H1 (cell line): ENCODE data around the gene BAIAP2. TPM values are rescaled to one million over a fixed set of nuclear protein-coding genes. Genes with fewer than 3 reads are reported as not detected.

Experiments
- CTCF ChIA-PET: fragments of 300-600 bp; sonication (Branson Sonifier 250); formaldehyde crosslinking; loops from one replicate; lab custom pipeline; 2021; ENCODE audit not compliant: partially characterized antibody; lab: Charles Lee
- POLR2A ChIA-PET: fragments of 300-600 bp; sonication (Branson Sonifier 250); formaldehyde crosslinking; loops from one replicate; lab custom pipeline; 2021; ENCODE audit warnings: inconsistent platforms; ENCODE audit not compliant: partially characterized antibody; lab: Charles Lee
- DNase-seq, 2 experiments: peaks; one replicate each; pipeline versions ENCODE4 v3.0.0 to v3.0.0-alpha.2; 2010 to 2022; ENCODE audit warnings: low spot score in 2 of 2, low read depth in 1 of 2, mixed read lengths in 1 of 2
- FAIRE-seq: peaks from 2 replicates; lab custom pipeline; 2011; peaks lifted over from hg19 to GRCh38; lab: Jason Lieb, UNC
- H2AFZ ChIP-seq: 2 replicates; pipeline ENCODE4 v1.8.1; 2012; ENCODE audit warnings: low read length, inconsistent platforms
- H2AK5ac ChIP-seq: 2 replicates; pipeline ENCODE4 v1.6.1; 2013; ENCODE audit warnings: low read depth, low read length
- H2BK120ac ChIP-seq: replicated peaks from 2 replicates; pipeline ENCODE3; 2013; ENCODE audit warnings: low read depth, low read length, inconsistent platforms
- H2BK12ac ChIP-seq: 2 replicates; pipeline ENCODE4 v1.6.1; 2013; ENCODE audit warnings: low read depth, low read length
- H2BK15ac ChIP-seq: 2 replicates; pipeline ENCODE4 v1.6.1; 2013; ENCODE audit warnings: low read length
- H2BK20ac ChIP-seq: 2 replicates; pipeline ENCODE4 v1.6.1; 2013; ENCODE audit warnings: low read length
- H2BK5ac ChIP-seq: 2 replicates; pipeline ENCODE4 v1.6.1; 2013; ENCODE audit warnings: low read depth, low read length
- H3K14ac ChIP-seq: 2 replicates; pipeline ENCODE4 v1.6.1; 2013; ENCODE audit warnings: inconsistent platforms; ENCODE audit not compliant: insufficient read length
- H3K18ac ChIP-seq: 2 replicates; pipeline ENCODE4 v1.6.1; 2013; ENCODE audit warnings: low read length; ENCODE audit errors: extremely low read depth
- H3K23ac ChIP-seq: 2 replicates; pipeline ENCODE4 v1.6.1; 2013; ENCODE audit warnings: inconsistent platforms; ENCODE audit not compliant: insufficient read length
- H3K23me2 ChIP-seq: 2 replicates; pipeline ENCODE4 v1.6.1; 2013; ENCODE audit warnings: low read depth, low read length
- H3K27ac ChIP-seq: 2 replicates; pipeline ENCODE4 v1.6.1; 2011; ENCODE audit warnings: low read depth, low read length, inconsistent platforms
- H3K27me3 ChIP-seq, 4 experiments: replicated peaks in 1 of 4; 1 replicate in 1 of 4; 2 replicates in 3 of 4; pipeline versions ENCODE4 v1.6.1 to v1.8.1; 2011 to 2013; ENCODE audit warnings: low read length in 3 of 4, mild to moderate bottlenecking in 3 of 4, inconsistent platforms in 2 of 4, mixed read lengths in 2 of 4, moderate library complexity in 1 of 4; ENCODE audit not compliant: control insufficient read depth in 3 of 4, insufficient read depth in 3 of 4; ENCODE audit errors: extremely low read depth in 1 of 4
- H3K36me3 ChIP-seq, 4 experiments: 2 replicates each; pipeline versions ENCODE4 v1.6.1 to v1.8.1; 2011 to 2013; ENCODE audit warnings: mild to moderate bottlenecking in 4 of 4, low read length in 3 of 4, moderate library complexity in 2 of 4, control low read depth in 1 of 4, inconsistent platforms in 1 of 4; ENCODE audit not compliant: insufficient read depth in 4 of 4, control insufficient read depth in 2 of 4
- H3K4ac ChIP-seq: replicated peaks from 2 replicates; pipeline ENCODE3; 2013; ENCODE audit warnings: low read length, low read depth, mixed read lengths, inconsistent platforms; ENCODE audit not compliant: insufficient read length
- H3K4me1 ChIP-seq, 4 experiments: replicated peaks in 1 of 4; 1 replicate in 1 of 4; 2 replicates in 3 of 4; pipeline versions ENCODE4 v1.6.1 to v1.8.1; 2011 to 2013; ENCODE audit warnings: low read length in 3 of 4, inconsistent platforms in 2 of 4, mixed read lengths in 1 of 4; ENCODE audit not compliant: insufficient read depth in 4 of 4, control insufficient read depth in 3 of 4
- H3K4me2 ChIP-seq, 2 experiments: 2 replicates each; pipeline versions ENCODE4 v1.6.1 to v1.8.1; 2011 to 2013; ENCODE audit warnings: low read depth in 2 of 2, low read length in 2 of 2, control low read depth in 1 of 2, inconsistent platforms in 1 of 2, mild to moderate bottlenecking in 1 of 2; ENCODE audit not compliant: insufficient read depth in 1 of 2
- H3K4me3 ChIP-seq, 4 experiments: fragments of 200-600, 300-600 bp in 1 of 4; sonication (generic), shearing (Covaris generic), sonication (Bioruptor Twin) in 1 of 4; 2 replicates each; pipeline versions ENCODE4 v1.5.1 to v1.8.1; 2011 to 2016; ENCODE audit warnings: low read length in 4 of 4, low read depth in 3 of 4, control low read depth in 2 of 4, inconsistent platforms in 2 of 4, mild to moderate bottlenecking in 2 of 4, mixed read lengths in 1 of 4, moderate library complexity in 1 of 4; ENCODE audit not compliant: insufficient read depth in 2 of 4; ENCODE audit errors: extremely low read depth in 1 of 4
- H3K56ac ChIP-seq: replicated peaks from 2 replicates; pipeline ENCODE3; 2013; ENCODE audit warnings: low read depth, mild to moderate bottlenecking, mixed read lengths, low read length, inconsistent platforms; ENCODE audit not compliant: insufficient read length
- H3K79me1 ChIP-seq: 2 replicates; pipeline ENCODE4 v1.6.1; 2013; ENCODE audit warnings: low read depth, low read length, control low read depth
- H3K79me2 ChIP-seq, 2 experiments: 2 replicates each; pipeline versions ENCODE4 v1.6.1 to v1.8.1; 2012 to 2013; ENCODE audit warnings: low read length in 2 of 2, mild to moderate bottlenecking in 2 of 2, inconsistent platforms in 1 of 2; ENCODE audit not compliant: insufficient read depth in 2 of 2, control insufficient read depth in 1 of 2
- H3K9ac ChIP-seq, 4 experiments: replicated peaks in 1 of 4; 1 replicate in 1 of 4; 2 replicates in 3 of 4; pipeline versions ENCODE4 v1.6.1 to v1.8.1; 2011 to 2013; ENCODE audit warnings: low read depth in 3 of 4, low read length in 3 of 4, control low read depth in 2 of 4, mild to moderate bottlenecking in 2 of 4, moderate library complexity in 2 of 4, inconsistent platforms in 1 of 4; ENCODE audit errors: extremely low read depth in 1 of 4
- H3K9me3 ChIP-seq, 2 experiments: 2 replicates each; pipeline versions ENCODE4 v1.6.1 to v1.8.1; 2012 to 2013; ENCODE audit warnings: mild to moderate bottlenecking in 2 of 2, moderate library complexity in 2 of 2, control low read depth in 1 of 2, inconsistent platforms in 1 of 2, low read depth in 1 of 2, low read length in 1 of 2, mixed read lengths in 1 of 2; ENCODE audit not compliant: insufficient read depth in 2 of 2
- H4K20me1 ChIP-seq, 2 experiments: replicated peaks in 1 of 2; 2 replicates each; pipeline versions ENCODE3 to v1.8.1; 2011 to 2013; ENCODE audit warnings: inconsistent platforms in 2 of 2, low read length in 2 of 2, mild to moderate bottlenecking in 1 of 2; ENCODE audit not compliant: insufficient read depth in 2 of 2, control insufficient read depth in 1 of 2
- H4K5ac ChIP-seq: 2 replicates; pipeline ENCODE4 v1.6.1; 2013; ENCODE audit warnings: low read length, low read depth, mixed read lengths, inconsistent platforms; ENCODE audit not compliant: insufficient read length
- H4K8ac ChIP-seq: 2 replicates; pipeline ENCODE4 v1.8.0; 2013; ENCODE audit warnings: mild to moderate bottlenecking, moderate library complexity, low read length, inconsistent platforms; ENCODE audit not compliant: insufficient read depth; ENCODE audit errors: extremely low read depth
- H4K91ac ChIP-seq: replicated peaks from 2 replicates; pipeline ENCODE3; 2013; ENCODE audit warnings: low read length, mixed read lengths, inconsistent platforms; ENCODE audit not compliant: insufficient read length
- ATF3 ChIP-seq: IDR thresholded peaks from 2 replicates; pipeline ENCODE4 v1.6.1; 2011; ENCODE audit warnings: low read depth, mild to moderate bottlenecking, low read length; ENCODE audit not compliant: insufficient read depth
- CREB1 ChIP-seq: IDR thresholded peaks from 2 replicates; pipeline ENCODE4 v1.6.1; 2012; ENCODE audit warnings: inconsistent platforms
- GABPA ChIP-seq: IDR thresholded peaks from 2 replicates; pipeline ENCODE4 v1.6.1; 2011; ENCODE audit warnings: mild to moderate bottlenecking, low read length, moderate library complexity, borderline replicate concordance; ENCODE audit not compliant: insufficient read depth
- HDAC6 ChIP-seq: IDR thresholded peaks from one replicate; pipeline ENCODE4 v1.7.1; 2012; ENCODE audit warnings: low read depth, mild to moderate bottlenecking, inconsistent platforms, low read length, moderate library complexity
- KDM4A ChIP-seq: IDR thresholded peaks from one replicate; pipeline ENCODE4 v1.7.1; 2012; ENCODE audit warnings: low read depth, mild to moderate bottlenecking, moderate library complexity, low read length, inconsistent platforms; ENCODE audit not compliant: severe bottlenecking
- POLR2A ChIP-seq, 2 experiments: IDR thresholded peaks; 1 replicate in 1 of 2; 2 replicates in 1 of 2; pipeline ENCODE4 v1.6.1; 2011; ENCODE audit warnings: low read depth in 2 of 2, low read length in 2 of 2, mild to moderate bottlenecking in 2 of 2; ENCODE audit errors: control extremely low read depth in 1 of 2
- SIN3A ChIP-seq, 2 experiments: IDR thresholded peaks in 1 of 2; conservative IDR thresholded peaks in 1 of 2; 2 replicates each; pipeline ENCODE4 v1.6.1; 2011 to 2012; ENCODE audit warnings: low read length in 2 of 2, improper control_type of control experiment in 1 of 2, low read depth in 1 of 2, mild to moderate bottlenecking in 1 of 2
- SP1 ChIP-seq: IDR thresholded peaks from 2 replicates; pipeline ENCODE4 v1.6.1; 2011; ENCODE audit warnings: low read depth, low read length
- TBP ChIP-seq: IDR thresholded peaks from 2 replicates; pipeline ENCODE4 v1.6.1; 2011; ENCODE audit warnings: low read depth, low read length, improper control_type of control experiment
- TCF12 ChIP-seq: IDR thresholded peaks from 2 replicates; pipeline ENCODE4 v1.6.1; 2011; ENCODE audit warnings: low read depth, mild to moderate bottlenecking, low read length
- WGBS, 2 experiments: shearing (Covaris generic) in 1 of 2; methylation state at CpG; one replicate each; pipeline versions ENCODE4 v1.1.6 to v1.1.7; 2013 to 2015; ENCODE audit warnings: low lambda C conversion rate in 2 of 2, mixed read lengths in 2 of 2, inconsistent platforms in 1 of 2, low coverage in 1 of 2, missing lambda C conversion rate in 1 of 2; ENCODE audit not compliant: insufficient replicate concordance in 2 of 2, insufficient coverage in 1 of 2, insufficient read length in 1 of 2; ENCODE audit errors: extremely low coverage in 1 of 2, missing lambda C conversion rate in 1 of 2; 5-methylcytosine and 5-hydroxymethylcytosine counted together
- polyA plus RNA-seq, 7 experiments: library from polyadenylated mRNA; depleted of rRNA in 3 of 7; stranded (reverse) in 5 of 7; unstranded in 2 of 7; fragments of >200 nt in 5 of 7; fragments of 200-250 nt in 2 of 7; gene quantifications; 1 replicate in 5 of 7; 2 replicates in 1 of 7; 4 replicates in 1 of 7; pipeline versions ENCODE4 v1.2.1 to v1.2.3, GENCODE V29; 2011 to 2013; ENCODE audit warnings: missing spikeins in 2 of 7, mixed read lengths in 2 of 7
- total RNA-seq: library from RNA; stranded (reverse); fragmentation: NEBNext Ultra II Directional; extraction: Animal tissue kit (Norgen Biotek cat#: 25700); gene quantifications from 2 replicates; pipeline ENCODE4 v1.2.1, GENCODE V29; 2021

The BAIAP2 gene
- total and polyA plus RNA-seq, 2 of the 8 experiments (the other 6 are each of a cell fraction or from before 2014, with no cell fraction given), result 10.0 to 22.8 TPM

GRCh38 chr17:81052199-81052997 lies 17.4 kb downstream of the BAIAP2 start:
- Histone ChIP-seq H3K9me3 (no peaks in the 10 kb centered on the region), H2BK12ac (no peak overlapping the region), H2BK120ac (no peak overlapping the region), H4K8ac (no peak overlapping the region), H3K27me3 (no peaks in the 10 kb centered on the region), H3K4me2 (no peak overlapping the region), H3K56ac (no peak overlapping the region), H3K14ac (no peak overlapping the region), H4K5ac (no peak overlapping the region), H4K20me1 (peaks cover 0 to 15% of the 10 kb centered on the region in 2 experiments), H3K23ac (no peak overlapping the region), H2BK15ac (no peak overlapping the region), H3K79me1 (peaks cover 14% of the 10 kb centered on the region), H3K23me2 (no peaks in the 10 kb centered on the region), H3K4me3 (no peak overlapping the region), H4K91ac (peak overlapping the region; percentile 54), H2AK5ac (0 out of 2 replicates have a peak overlapping the region, but pooled peaks have one; percentile 2), H3K18ac (no peak overlapping the region; the same call in 1 of the 2 replicates), H2AFZ (no peak overlapping the region), H3K9ac (no peak overlapping the region), H2BK5ac (peak overlapping the region; percentile 60; the same call in 1 of the 2 replicates), H3K4ac (no peak overlapping the region), H2BK20ac (no peak overlapping the region), H3K4me1 (peaks cover 0 to 2% (median 0%) of the 10 kb centered on the region in 4 experiments; a peak in 1 of 7 replicates), H3K79me2 (peaks cover 0 to 9% of the 10 kb centered on the region in 2 experiments; a peak in 1 of 4 replicates), H3K36me3 (no peaks in the 10 kb centered on the region; a peak in 1 of 8 replicates), H3K27ac (no peak overlapping the region)
- DNase-seq (no peak), FAIRE-seq (no peak)
- CTCF ChIA-PET, result interaction anchor here (2.8 to 3.9 kb wide), 2 partner anchors 13 to 28 kb away, joined by 12 to 15 read pairs; no protein-coding TSS in a partner anchor
- POLR2A ChIA-PET, result interaction anchor here (0.9 to 9.0 kb wide), 2 partner anchors 15 to 45 kb away, joined by 3 to 42 read pairs; partner anchors contain the start of gene BAIAP2
- no peak for TF ChIP-seq TCF12
- TF ChIP-seq HDAC6, result no peak
- TF ChIP-seq KDM4A, result no peak
- TF ChIP-seq POLR2A (IDR thresholded peaks at IDR 0.05; ENCODE audit: control extremely low read depth in 1 of 2, low read depth in 2 of 2, low read length in 2 of 2), result no peak
- TF ChIP-seq ATF3, result no peak
- no peak for TF ChIP-seq CREB1
- no peak for TF ChIP-seq SP1
- no peak for TF ChIP-seq TBP
- TF ChIP-seq GABPA, result no peak
- TF ChIP-seq SIN3A (conservative IDR thresholded peaks at IDR 0.05 in 1 of 2, IDR thresholded peaks at IDR 0.05 in 1 of 2; ENCODE audit: low read depth in 1 of 2, low read length in 2 of 2), result no peak
- 88% methylated on average over 21 of the region's 31 CpGs; no CpG with 5 or more reads in 1 of the 2 experiments for WGBS, 2 experiments
